Measurements from ENCODE around the gene PHOX2A.
"Not testable (repeated sequence)": the region's sequence is repeated elsewhere in the genome, so short reads cannot be mapped to it uniquely, and the experiment has no call there.

PHOX2A gene

GRCh38 chr11:72244060-72244360, at the start of gene PHOX2A:
Gene PHOX2A, minus strand, starts transcription at chr11:72244176. Its CDS starts 172 bp downstream, at chr11:72244004.
- no peak for DNase-seq

GRCh38 chr11:72293391-72293790, 49.4 kb upstream of the PHOX2A start:
- no peak for DNase-seq

GRCh38 chr11:72292106-72292785, 48.3 kb upstream of the PHOX2A start:
- DNase-seq, result no peak

GRCh38 chr11:72290741-72291140, 46.8 kb upstream of the PHOX2A start:
- not testable (repeated sequence) for DNase-seq

GRCh38 chr11:72287293-72287692, 43.3 kb upstream of the PHOX2A start:
- no peak for DNase-seq

GRCh38 chr11:72283947-72284346, 40.0 kb upstream of the PHOX2A start:
- no peak for DNase-seq

GRCh38 chr11:72280726-72281315, 36.8 kb upstream of the PHOX2A start:
- no peak for DNase-seq

- no peak for DNase-seq
These were observed 36.1 kb upstream of the PHOX2A start for GRCh38 chr11:72280037-72280436.

- DNase-seq, result no peak
These were observed 34.9 kb upstream of the PHOX2A start for GRCh38 chr11:72278905-72279304.

GRCh38 chr11:72274435-72274834, 30.5 kb upstream of the PHOX2A start:
- DNase-seq, result no peak

- no peak for DNase-seq
These were observed 28.0 kb upstream of the PHOX2A start for GRCh38 chr11:72271980-72272379.

GRCh38 chr11:72267956-72268617, 24.1 kb upstream of the PHOX2A start:
- no peak for DNase-seq

GRCh38 chr11:72266960-72267359, 23.0 kb upstream of the PHOX2A start:
- DNase-seq, result not testable (repeated sequence)

- DNase-seq, result no peak
These were observed 22.0 kb upstream of the PHOX2A start for GRCh38 chr11:72265951-72266350.

GRCh38 chr11:72263361-72263760, 19.4 kb upstream of the PHOX2A start:
- no peak for DNase-seq

- DNase-seq, result no peak
These were observed 16.6 kb upstream of the PHOX2A start for GRCh38 chr11:72260574-72260973.

GRCh38 chr11:72259490-72259889, 15.5 kb upstream of the PHOX2A start:
- no peak for DNase-seq

GRCh38 chr11:72257570-72257969, 13.6 kb upstream of the PHOX2A start:
- DNase-seq, result no peak

GRCh38 chr11:72254299-72254993, 10.5 kb upstream of the PHOX2A start:
- DNase-seq, result no peak

GRCh38 chr11:72253392-72253791, 9.4 kb upstream of the PHOX2A start:
- DNase-seq, result no peak

GRCh38 chr11:72251614-72252013, 7.6 kb upstream of the PHOX2A start:
- no peak for DNase-seq

- no peak for DNase-seq
These were observed 6.9 kb upstream of the PHOX2A start for GRCh38 chr11:72250661-72251464.

- DNase-seq, result no peak
These were observed 6.0 kb upstream of the PHOX2A start for GRCh38 chr11:72249961-72250360.
